ENCODE results near the gene PIGC. TPM values are rescaled to one million over a fixed set of nuclear protein-coding genes. Genes with fewer than 3 reads are reported as not detected.

The PIGC gene
- total RNA-seq, 1 experiment from 2014 or later, result 29.2 TPM

DNA sequence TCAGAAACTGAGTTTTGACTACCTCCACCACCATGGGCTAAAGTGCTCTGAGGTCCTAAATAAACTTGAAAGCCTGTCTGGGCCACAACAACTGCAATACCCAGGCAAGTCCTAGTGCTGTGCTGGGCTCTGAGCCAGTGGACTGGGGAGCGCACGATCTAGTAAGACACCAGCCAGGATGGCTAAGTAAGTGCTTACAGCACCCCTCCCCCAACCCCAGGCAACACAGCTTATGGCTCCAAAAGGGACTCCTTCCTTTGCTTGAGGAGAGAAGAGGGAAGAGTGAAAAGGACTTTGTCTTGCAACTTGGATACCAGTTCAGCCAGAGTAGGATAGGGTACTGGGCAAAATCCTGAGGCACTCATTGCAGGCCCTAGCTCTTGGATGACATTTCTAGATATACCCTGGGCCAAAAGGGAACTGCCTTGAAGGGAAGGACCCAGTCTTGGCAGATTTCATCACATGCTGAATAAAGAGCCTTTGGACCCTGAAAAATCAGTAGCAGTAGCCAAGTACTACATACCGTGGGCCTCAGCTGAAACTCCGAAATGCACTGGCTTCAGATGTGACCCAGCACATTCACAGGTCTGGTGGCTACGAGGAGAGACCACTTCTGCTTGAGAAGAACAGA lies 21.8 kb downstream of the PIGC start:
- CTCF ChIA-PET, result interaction anchor here (1.4 kb wide), 1 partner anchor 10 kb away, joined by 4 read pairs; no protein-coding TSS in a partner anchor
- no peaks in the 10 kb centered on the region for H3K27me3 Mint-ChIP-seq (ENCODE audit: unreplicated experiment)
- no peaks in the 10 kb centered on the region for H3K9me3 Mint-ChIP-seq (ENCODE audit: low read depth, unreplicated experiment)
- DNase-seq, result no peak
- BruUV-seq (replicated peaks), result no TSS peak
- H3K27ac Mint-ChIP-seq (ENCODE audit: unreplicated experiment), result no peak overlapping the region
- no peak overlapping the region for H3K4me3 Mint-ChIP-seq (ENCODE audit: low read depth, unreplicated experiment)
- no peaks in the 10 kb centered on the region for H3K36me3 Mint-ChIP-seq (ENCODE audit: insufficient read depth, unreplicated experiment)
- peaks cover 14% of the 10 kb centered on the region for H3K4me1 Mint-ChIP-seq (ENCODE audit: low read depth, unreplicated experiment)
- TF ChIP-seq, protein P1, sequence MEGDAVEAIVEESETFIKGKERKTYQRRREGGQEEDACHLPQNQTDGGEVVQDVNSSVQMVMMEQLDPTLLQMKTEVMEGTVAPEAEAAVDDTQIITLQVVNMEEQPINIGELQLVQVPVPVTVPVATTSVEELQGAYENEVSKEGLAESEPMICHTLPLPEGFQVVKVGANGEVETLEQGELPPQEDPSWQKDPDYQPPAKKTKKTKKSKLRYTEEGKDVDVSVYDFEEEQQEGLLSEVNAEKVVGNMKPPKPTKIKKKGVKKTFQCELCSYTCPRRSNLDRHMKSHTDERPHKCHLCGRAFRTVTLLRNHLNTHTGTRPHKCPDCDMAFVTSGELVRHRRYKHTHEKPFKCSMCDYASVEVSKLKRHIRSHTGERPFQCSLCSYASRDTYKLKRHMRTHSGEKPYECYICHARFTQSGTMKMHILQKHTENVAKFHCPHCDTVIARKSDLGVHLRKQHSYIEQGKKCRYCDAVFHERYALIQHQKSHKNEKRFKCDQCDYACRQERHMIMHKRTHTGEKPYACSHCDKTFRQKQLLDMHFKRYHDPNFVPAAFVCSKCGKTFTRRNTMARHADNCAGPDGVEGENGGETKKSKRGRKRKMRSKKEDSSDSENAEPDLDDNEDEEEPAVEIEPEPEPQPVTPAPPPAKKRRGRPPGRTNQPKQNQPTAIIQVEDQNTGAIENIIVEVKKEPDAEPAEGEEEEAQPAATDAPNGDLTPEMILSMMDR (IDR thresholded peaks at IDR 0.05; ENCODE audit: unreplicated experiment), result no peak
- intact Hi-C loops (cut with micrococcal nuclease; ENCODE audit: unreplicated experiment), result no loop called here

DNA sequence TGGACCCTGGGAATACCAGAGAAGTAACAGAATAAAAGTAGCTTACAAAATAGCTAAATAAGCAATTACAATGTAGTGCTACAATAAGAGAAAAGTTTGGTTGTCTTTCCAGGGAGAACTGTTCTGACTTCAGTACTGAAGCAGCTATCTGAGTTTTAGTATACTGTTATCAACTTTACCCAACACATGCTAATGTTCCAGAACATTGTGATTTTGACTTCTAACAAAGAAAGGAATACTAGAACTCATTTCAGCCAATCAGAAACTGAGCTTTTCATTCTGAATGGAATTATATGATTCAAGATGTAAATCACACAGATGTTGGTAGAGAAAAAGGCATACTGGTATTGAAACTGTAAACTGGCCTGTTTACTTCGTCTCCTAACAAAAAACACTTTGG lies 23.5 kb downstream of the PIGC start, which contains the start of gene C1orf105:
TSS of gene C1orf105 (plus strand) at position 301 of the 400 bp plus-strand sequence. CDS start 201 bp downstream, outside the sequence.
- H3K4me1 Mint-ChIP-seq (ENCODE audit: low read depth, unreplicated experiment), result peaks cover 31% of the 10 kb centered on the region
- H3K27me3 Mint-ChIP-seq (ENCODE audit: unreplicated experiment), result no peaks in the 10 kb centered on the region
- CTCF ChIA-PET, result interaction anchor here (1.1 kb wide), 1 partner anchor 418 kb away, joined by 3 read pairs; no protein-coding TSS in a partner anchor
- intact Hi-C loops (cut with micrococcal nuclease; ENCODE audit: unreplicated experiment), result no loop called here
- DNase-seq, result no peak
- no TSS peak for BruUV-seq (replicated peaks)
- no peaks in the 10 kb centered on the region for H3K36me3 Mint-ChIP-seq (ENCODE audit: insufficient read depth, unreplicated experiment)
- H3K4me3 Mint-ChIP-seq (ENCODE audit: low read depth, unreplicated experiment), result no peak within 1 kb of the TSS
- H3K27ac Mint-ChIP-seq (ENCODE audit: unreplicated experiment), result no peak within 1 kb of the TSS
- TF ChIP-seq, protein P1 (IDR thresholded peaks at IDR 0.05; ENCODE audit: unreplicated experiment), result no peak
- no peaks in the 10 kb centered on the region for H3K9me3 Mint-ChIP-seq (ENCODE audit: low read depth, unreplicated experiment)

DNA sequence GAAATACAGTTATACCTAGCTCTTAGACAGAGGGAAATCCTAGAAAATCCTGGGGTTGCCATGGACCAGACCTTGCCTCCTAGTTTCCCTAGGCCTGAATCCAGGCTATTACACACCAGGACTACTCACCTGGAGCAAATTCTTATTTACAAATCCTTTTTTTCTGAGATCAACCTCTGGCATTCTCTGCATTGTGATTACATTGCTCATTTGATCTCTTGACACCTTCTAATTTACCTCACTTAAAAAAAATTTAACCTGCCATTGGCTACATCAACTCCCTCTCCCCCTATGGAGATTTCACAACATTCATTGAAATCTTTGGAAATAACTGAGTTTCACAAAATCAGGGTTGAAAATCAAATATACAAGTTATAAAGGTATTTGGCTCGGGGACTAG lies 26.3 kb downstream of the PIGC start:
- TF ChIP-seq, protein P1 (IDR thresholded peaks at IDR 0.05; ENCODE audit: unreplicated experiment), result no peak
- H3K36me3 Mint-ChIP-seq (ENCODE audit: insufficient read depth, unreplicated experiment), result no peaks in the 10 kb centered on the region
- DNase-seq, result no peak
- no peak overlapping the region for H3K4me3 Mint-ChIP-seq (ENCODE audit: low read depth, unreplicated experiment)
- no peaks in the 10 kb centered on the region for H3K27me3 Mint-ChIP-seq (ENCODE audit: unreplicated experiment)
- intact Hi-C loops (cut with micrococcal nuclease; ENCODE audit: unreplicated experiment), result no loop called here
- peaks cover 38% of the 10 kb centered on the region for H3K4me1 Mint-ChIP-seq (ENCODE audit: low read depth, unreplicated experiment)
- H3K9me3 Mint-ChIP-seq (ENCODE audit: low read depth, unreplicated experiment), result no peaks in the 10 kb centered on the region
- CTCF ChIA-PET, result interaction anchor here (0.7 to 1.3 kb wide), 4 partner anchors 14 to 411 kb away, joined by 3 to 5 read pairs (median 3); no protein-coding TSS in a partner anchor
- no TSS peak for BruUV-seq (replicated peaks)
- no peak overlapping the region for H3K27ac Mint-ChIP-seq (ENCODE audit: unreplicated experiment)

DNA sequence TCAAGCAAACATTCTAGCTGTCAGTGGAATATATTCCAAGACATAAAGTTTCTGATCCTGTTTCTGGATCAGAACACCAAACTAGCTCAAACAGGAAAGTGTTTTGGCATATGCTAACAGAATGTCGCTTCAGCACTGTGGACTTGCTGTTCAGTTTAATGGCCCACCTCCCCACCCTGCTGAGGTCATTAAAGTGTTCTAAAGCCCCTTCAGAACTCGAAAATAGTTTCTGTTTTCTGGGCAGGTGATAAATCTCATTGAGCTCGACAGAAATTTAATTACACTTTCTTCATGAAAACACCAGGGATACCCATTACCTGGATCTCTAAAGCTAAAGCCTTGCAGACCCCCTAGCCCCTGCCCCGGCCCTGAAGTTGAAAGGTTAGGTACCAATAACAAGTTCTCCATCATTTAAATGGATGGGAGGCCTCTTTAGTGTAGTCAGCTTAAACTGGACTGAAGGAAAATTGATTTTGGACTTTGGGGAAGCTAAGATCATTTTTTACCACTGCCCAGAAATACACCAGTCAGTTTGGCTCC lies 27.3 kb downstream of the PIGC start:
- BruUV-seq (replicated peaks), result no TSS peak
- Mint-ChIP-seq H3K4me3 (ENCODE audit: low read depth, unreplicated experiment) (no peak overlapping the region), H3K27ac (ENCODE audit: unreplicated experiment) (no peak overlapping the region), H3K27me3 (ENCODE audit: unreplicated experiment) (no peaks in the 10 kb centered on the region), H3K36me3 (ENCODE audit: insufficient read depth, unreplicated experiment) (no peaks in the 10 kb centered on the region), H3K4me1 (ENCODE audit: low read depth, unreplicated experiment) (peaks cover 38% of the 10 kb centered on the region), H3K9me3 (ENCODE audit: low read depth, unreplicated experiment) (no peaks in the 10 kb centered on the region)
- intact Hi-C loops (cut with micrococcal nuclease; ENCODE audit: unreplicated experiment), result no loop called here
- no peak for DNase-seq
- TF ChIP-seq, protein P1 (IDR thresholded peaks at IDR 0.05; ENCODE audit: unreplicated experiment), result no peak
- CTCF ChIA-PET, result interaction anchor here (1.1 kb wide), 1 partner anchor 17 kb away, joined by 3 read pairs; no protein-coding TSS in a partner anchor
